K562 (cell line): ENCODE measurements around the gene PET117. TPM values are rescaled to one million over a fixed set of nuclear protein-coding genes. Genes with fewer than 3 reads are reported as not detected.

Experiments used
- ATAC-seq: fragments of 200-7000 bp; cut with Tn5 transposase; 3 replicates; pipeline ENCODE4 v1.9.1; 2020; ENCODE audit warnings: moderate library complexity
- BruUV-seq: library from RNA; stranded (reverse); fragments of 400-500 nt; replicated peaks from 2 replicates; lab custom pipeline; 2021; lab: Mats Ljungman, UMichigan
- CTCF ChIA-PET: fragments of 300-600 bp; formaldehyde crosslinking; extraction: SDS; loops from one replicate; lab custom pipeline; 2021; ENCODE audit warnings: low intra/inter-chr PET ratio; lab: Yijun Ruan, JAX
- POLR2A ChIA-PET: fragments of 300-600, 350-650 bp; sonication (Branson Sonifier 250); formaldehyde crosslinking; extraction: SDS; loops from one replicate; lab custom pipeline; 2021; ENCODE audit warnings: antibody characterized with exemption, inconsistent platforms; lab: Yijun Ruan, JAX
- DNase-seq, 4 experiments: peaks; one replicate each; pipeline versions ENCODE4 v3.0.0 to v3.0.0-alpha.2; 2011 to 2018; ENCODE audit warnings: low spot score in 3 of 4, mixed read lengths in 3 of 4; ENCODE audit errors: extremely low read depth in 1 of 4
- FAIRE-seq: peaks from 2 replicates; lab custom pipeline; 2011; peaks lifted over from hg19 to GRCh38; lab: Jason Lieb, UNC
- H2AFZ ChIP-seq: 2 replicates; pipeline ENCODE4 v1.6.0; 2011; ENCODE audit warnings: low read depth, low read length, control low read depth, inconsistent platforms
- H3K27ac ChIP-seq: fragments of 200-600 bp; 3 replicates; pipeline ENCODE4 v1.8.0; 2011; ENCODE audit warnings: low read depth, mild to moderate bottlenecking, control low read depth, inconsistent platforms, low read length, moderate library complexity, mixed read lengths; ENCODE audit errors: extremely low read depth
- H3K27me3 ChIP-seq, 2 experiments: fragments of 300-600 bp in 1 of 2; 2 replicates in 1 of 2; 3 replicates in 1 of 2; pipeline versions ENCODE4 v1.6.0 to v1.8.0; 2011; ENCODE audit warnings: inconsistent platforms in 2 of 2, low read length in 2 of 2, mild to moderate bottlenecking in 1 of 2, mixed read lengths in 1 of 2, moderate library complexity in 1 of 2; ENCODE audit not compliant: control insufficient read depth in 2 of 2, insufficient read depth in 2 of 2
- H3K36me3 ChIP-seq: fragments of 300-600 bp; 3 replicates; pipeline ENCODE4 v1.8.0; 2011; ENCODE audit warnings: mild to moderate bottlenecking, low read length, inconsistent platforms; ENCODE audit not compliant: control insufficient read depth, insufficient read depth
- H3K4me1 ChIP-seq, 2 experiments: fragments of 200-600 bp in 1 of 2; replicated peaks in 1 of 2; 2 replicates in 1 of 2; 3 replicates in 1 of 2; pipeline versions ENCODE4 v1.5.1 to v1.8.0; 2011; ENCODE audit warnings: inconsistent platforms in 2 of 2, low read length in 2 of 2, mild to moderate bottlenecking in 1 of 2, mixed read lengths in 1 of 2, moderate library complexity in 1 of 2; ENCODE audit not compliant: control insufficient read depth in 2 of 2, insufficient read depth in 2 of 2
- H3K4me2 ChIP-seq: 2 replicates; pipeline ENCODE4 v1.6.1; 2011; ENCODE audit warnings: low read length, control low read depth, inconsistent platforms, mixed read lengths; ENCODE audit not compliant: insufficient read depth
- H3K4me3 ChIP-seq: fragments of 200-600 bp; sonication (generic), shearing (Covaris generic); 2 replicates; pipeline ENCODE4 v1.5.1; 2016; ENCODE audit warnings: control low read depth, inconsistent platforms
- H3K79me2 ChIP-seq: fragments of 200-600 bp; 3 replicates; pipeline ENCODE4 v1.8.0; 2011; ENCODE audit warnings: low read length, inconsistent platforms; ENCODE audit not compliant: control insufficient read depth, insufficient read depth
- H3K9ac ChIP-seq, 2 experiments: 2 replicates each; pipeline versions ENCODE4 v1.6.0 to v1.6.1; 2011; ENCODE audit warnings: low read depth in 2 of 2, low read length in 2 of 2, control low read depth in 1 of 2, inconsistent platforms in 1 of 2, mild to moderate bottlenecking in 1 of 2, mixed read lengths in 1 of 2; ENCODE audit not compliant: insufficient read depth in 1 of 2
- H3K9me1 ChIP-seq: one replicate; pipeline ENCODE4 v1.6.0; 2011; ENCODE audit warnings: inconsistent platforms, mild to moderate bottlenecking, low read length, moderate library complexity; ENCODE audit not compliant: control insufficient read depth, insufficient read depth
- H3K9me3 ChIP-seq: replicated peaks from 2 replicates; pipeline ENCODE4 v1.5.1; 2011; ENCODE audit warnings: low read depth, low read length, inconsistent platforms; ENCODE audit not compliant: control insufficient read depth, insufficient read depth
- H4K20me1 ChIP-seq: replicated peaks from 2 replicates; pipeline ENCODE4 v1.6.1; 2011; ENCODE audit warnings: low read length, inconsistent platforms, mixed read lengths; ENCODE audit not compliant: control insufficient read depth, insufficient read depth
- ELF1 ChIP-seq: fragments of 200-800 bp; sonication (Bioruptor generic); IDR thresholded peaks from 2 replicates; pipeline ENCODE4 v1.6.1; 2016; ENCODE audit warnings: missing genetic modification characterization, missing compliant biosample characterization
- ESRRA ChIP-seq: fragments of 450-650 bp; IDR thresholded peaks from 2 replicates; pipeline ENCODE4 v1.6.1; 2014; ENCODE audit warnings: low read depth, mild to moderate bottlenecking, moderate library complexity, borderline replicate concordance
- HOXB6 ChIP-seq: fragments of 250-450 bp; sonication (Bioruptor Pico); IDR thresholded peaks from 2 replicates; pipeline ENCODE4 v1.5.1; 2022; ENCODE audit warnings: mild to moderate bottlenecking, borderline replicate concordance
- KAT7 ChIP-seq: sonication (generic); formaldehyde crosslinking; IDR thresholded peaks from 2 replicates; pipeline ENCODE4 v1.8.0; 2022; ENCODE audit warnings: missing genetic modification reagents, mild to moderate bottlenecking, borderline replicate concordance
- NCOA2 ChIP-seq, 2 experiments: fragments of 450-650 bp; IDR thresholded peaks; 2 replicates each; pipeline ENCODE4 v1.6.1; 2018; ENCODE audit warnings: mild to moderate bottlenecking in 2 of 2, moderate library complexity in 1 of 2; ENCODE audit not compliant: partially characterized antibody in 2 of 2
- NCOR1 ChIP-seq: fragments of 450-650 bp; IDR thresholded peaks from 2 replicates; pipeline ENCODE4 v1.6.1; 2016; ENCODE audit warnings: mild to moderate bottlenecking, moderate library complexity
- NUFIP1 ChIP-seq: fragments of 450-650 bp; IDR thresholded peaks from 2 replicates; pipeline ENCODE4 v1.6.1; 2018; ENCODE audit not compliant: partially characterized antibody
- POLR3G ChIP-seq: IDR thresholded peaks from 2 replicates; pipeline ENCODE4 v1.6.1; 2011; ENCODE audit not compliant: insufficient read length, insufficient replicate concordance; ENCODE audit errors: extremely low read depth
- SMARCE1 ChIP-seq: fragments of 450-650 bp; IDR thresholded peaks from 2 replicates; pipeline ENCODE4 v1.7.1; 2016; ENCODE audit warnings: mild to moderate bottlenecking
- ZNF695 ChIP-seq: fragments of 450-650 bp; formaldehyde crosslinking; IDR thresholded peaks from 2 replicates; pipeline ENCODE4 v1.4.0; 2020; ENCODE audit warnings: mild to moderate bottlenecking, moderate library complexity
- WGBS: fragments of 100-300 bp; shearing (Covaris generic); methylation state at CpG from one replicate; pipeline ENCODE4 v1.1.6; 2016; ENCODE audit warnings: low coverage, mixed read lengths; ENCODE audit not compliant: insufficient coverage; ENCODE audit errors: missing lambda C conversion rate; 5-methylcytosine and 5-hydroxymethylcytosine counted together
- in situ Hi-C: fragments of 300-500 bp; cut with MboI; formaldehyde crosslinking; loops from 4 replicates; pipeline ENCODE4 v1.15.0; 2018; ENCODE audit warnings: inconsistent platforms, mixed read lengths
- intact Hi-C: fragments of 100-400 bp; cut with micrococcal nuclease; formaldehyde crosslinking; loops from 2 replicates; pipeline ENCODE4 v1.14.2; 2022
- polyA plus RNA-seq, 8 experiments: library from polyadenylated mRNA; depleted of rRNA in 4 of 8; stranded (reverse) in 5 of 8; unstranded in 3 of 8; fragments of >200 nt; fragmentation: Nextera tagmentation in 2 of 8; fragmentation: Illumina TruSeq in 1 of 8; extraction: Ambion mirVana in 2 of 8; extraction: Trizol in 1 of 8; gene quantifications; 2 replicates each; pipeline versions ENCODE4 v1.2.1 to v1.2.3, GENCODE V29; 2011 to 2014; ENCODE audit warnings: inconsistent platforms in 1 of 8, missing spikeins in 1 of 8
- total RNA-seq, 7 experiments: library from RNA; depleted of rRNA in 6 of 7; stranded (reverse); fragments of >200 nt in 6 of 7; fragmentation: Illumina TruSeq in 2 of 7; extraction: Trizol in 2 of 7; gene quantifications; 2 replicates each; pipeline versions ENCODE4 v1.2.1 to v1.2.3, GENCODE V29; 2011 to 2021; ENCODE audit warnings: low replicate concordance in 1 of 7
- TF ChIP-seq, protein P1 (sequence below): sonication (generic); formaldehyde crosslinking; IDR thresholded peaks from 2 replicates; pipeline ENCODE4 v1.8.1; 2023; ENCODE audit warnings: mild to moderate bottlenecking, missing genetic modification reagents
- TF ChIP-seq, protein P2 (sequence below): fragments of 250-450 bp; sonication (Bioruptor Pico); IDR thresholded peaks from 2 replicates; pipeline ENCODE4 v1.8.0; 2022; ENCODE audit warnings: inconsistent platforms
- TF ChIP-seq, protein P3 (sequence below): fragments of 450-650 bp; formaldehyde crosslinking; IDR thresholded peaks from 2 replicates; pipeline ENCODE4 v1.4.0; 2020; ENCODE audit warnings: mild to moderate bottlenecking, moderate library complexity

Gene PET117
- total and polyA plus RNA-seq, 9 of the 15 experiments (the other 6 are each of a cell fraction or from before 2014, with no cell fraction given): 7.1 to 18.2 (median 12.4) TPM

DNA sequence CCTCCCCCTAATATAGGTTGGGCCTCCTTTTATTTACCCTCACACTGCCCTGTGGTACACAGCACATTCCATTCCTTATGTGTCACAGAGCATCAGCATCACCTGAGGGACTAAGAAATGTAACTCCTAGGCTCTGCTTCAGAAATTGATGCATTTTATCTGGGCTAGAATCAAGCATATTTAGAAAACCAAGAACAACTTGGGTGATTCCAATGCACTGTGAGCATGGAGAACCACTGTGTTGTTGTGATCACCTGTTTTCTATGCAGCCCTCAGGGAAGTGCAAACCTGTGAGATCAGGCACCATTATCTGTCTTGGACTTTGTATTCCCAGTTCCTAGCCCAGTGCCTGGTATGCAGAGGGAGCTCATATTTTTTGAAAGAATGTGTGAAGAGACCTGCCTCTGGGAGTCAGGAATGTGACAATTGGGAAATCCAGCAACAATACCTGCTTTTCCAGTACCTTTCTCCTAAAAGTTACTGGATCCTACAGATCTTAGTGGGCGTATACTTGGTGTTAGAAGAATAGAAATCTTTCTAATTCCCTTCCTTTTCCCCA lies 7.0 kb downstream of the PET117 start:
- Histone ChIP-seq H3K4me2 (no peak overlapping the region), H3K4me3 (no peak overlapping the region), H3K27ac (no peak overlapping the region), H3K9me1 (no peaks in the 10 kb centered on the region), H3K9me3 (no peaks in the 10 kb centered on the region), H3K36me3 (peaks cover 8% of the 10 kb centered on the region; the same call in 1 of the 3 replicates), H4K20me1 (no peaks in the 10 kb centered on the region), H3K4me1 (no peaks in the 10 kb centered on the region), H3K27me3 (no peaks in the 10 kb centered on the region), H3K79me2 (peaks cover 6% of the 10 kb centered on the region), H3K9ac (no peak overlapping the region), H2AFZ (no peak overlapping the region)
- POLR2A ChIA-PET: no interaction called here
- DNase-seq (no peak), ATAC-seq (no peak), FAIRE-seq (no peak)
- CTCF ChIA-PET: no interaction called here
- 86% methylated on average over 1 of the region's 1 CpG for WGBS
- TF ChIP-seq SMARCE1: no peak
- no peak for TF ChIP-seq ESRRA
- TF ChIP-seq, protein P1, sequence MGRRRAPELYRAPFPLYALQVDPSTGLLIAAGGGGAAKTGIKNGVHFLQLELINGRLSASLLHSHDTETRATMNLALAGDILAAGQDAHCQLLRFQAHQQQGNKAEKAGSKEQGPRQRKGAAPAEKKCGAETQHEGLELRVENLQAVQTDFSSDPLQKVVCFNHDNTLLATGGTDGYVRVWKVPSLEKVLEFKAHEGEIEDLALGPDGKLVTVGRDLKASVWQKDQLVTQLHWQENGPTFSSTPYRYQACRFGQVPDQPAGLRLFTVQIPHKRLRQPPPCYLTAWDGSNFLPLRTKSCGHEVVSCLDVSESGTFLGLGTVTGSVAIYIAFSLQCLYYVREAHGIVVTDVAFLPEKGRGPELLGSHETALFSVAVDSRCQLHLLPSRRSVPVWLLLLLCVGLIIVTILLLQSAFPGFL (CRISPR knock-in tag): no peak
- no peak for TF ChIP-seq ZNF695
- TF ChIP-seq NUFIP1: no peak
- TF ChIP-seq NCOA2 (IDR thresholded peaks at IDR 0.05; ENCODE audit: partially characterized antibody in 2 of 2): no peak
- no peak for TF ChIP-seq NCOR1
- no peak for TF ChIP-seq POLR3G
- TF ChIP-seq, protein P2, sequence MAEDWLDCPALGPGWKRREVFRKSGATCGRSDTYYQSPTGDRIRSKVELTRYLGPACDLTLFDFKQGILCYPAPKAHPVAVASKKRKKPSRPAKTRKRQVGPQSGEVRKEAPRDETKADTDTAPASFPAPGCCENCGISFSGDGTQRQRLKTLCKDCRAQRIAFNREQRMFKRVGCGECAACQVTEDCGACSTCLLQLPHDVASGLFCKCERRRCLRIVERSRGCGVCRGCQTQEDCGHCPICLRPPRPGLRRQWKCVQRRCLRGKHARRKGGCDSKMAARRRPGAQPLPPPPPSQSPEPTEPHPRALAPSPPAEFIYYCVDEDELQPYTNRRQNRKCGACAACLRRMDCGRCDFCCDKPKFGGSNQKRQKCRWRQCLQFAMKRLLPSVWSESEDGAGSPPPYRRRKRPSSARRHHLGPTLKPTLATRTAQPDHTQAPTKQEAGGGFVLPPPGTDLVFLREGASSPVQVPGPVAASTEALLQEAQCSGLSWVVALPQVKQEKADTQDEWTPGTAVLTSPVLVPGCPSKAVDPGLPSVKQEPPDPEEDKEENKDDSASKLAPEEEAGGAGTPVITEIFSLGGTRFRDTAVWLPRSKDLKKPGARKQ: no peak
- TF ChIP-seq, protein P3, sequence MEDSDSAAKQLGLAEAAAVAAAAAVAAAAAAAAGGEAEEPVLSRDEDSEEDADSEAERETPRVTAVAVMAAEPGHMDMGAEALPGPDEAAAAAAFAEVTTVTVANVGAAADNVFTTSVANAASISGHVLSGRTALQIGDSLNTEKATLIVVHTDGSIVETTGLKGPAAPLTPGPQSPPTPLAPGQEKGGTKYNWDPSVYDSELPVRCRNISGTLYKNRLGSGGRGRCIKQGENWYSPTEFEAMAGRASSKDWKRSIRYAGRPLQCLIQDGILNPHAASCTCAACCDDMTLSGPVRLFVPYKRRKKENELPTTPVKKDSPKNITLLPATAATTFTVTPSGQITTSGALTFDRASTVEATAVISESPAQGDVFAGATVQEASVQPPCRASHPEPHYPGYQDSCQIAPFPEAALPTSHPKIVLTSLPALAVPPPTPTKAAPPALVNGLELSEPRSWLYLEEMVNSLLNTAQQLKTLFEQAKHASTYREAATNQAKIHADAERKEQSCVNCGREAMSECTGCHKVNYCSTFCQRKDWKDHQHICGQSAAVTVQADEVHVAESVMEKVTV (CRISPR knock-in tag): no peak
- no peak for TF ChIP-seq ELF1 (tag)
- no peak for TF ChIP-seq HOXB6 (CRISPR knock-in tag)
- no peak for TF ChIP-seq KAT7 (CRISPR knock-in tag)
- in situ Hi-C loops (no loop called here), intact Hi-C loops (no loop called here)
- no TSS peak for BruUV-seq
